ENCODE data around the gene OR10P1.

GRCh38 chr12:55671746-55672145, 35.1 kb downstream of the OR10P1 start:
- no peak for TF ChIP-seq BMI1 (IDR thresholded peaks at IDR 0.05; ENCODE audit: borderline replicate concordance)
- no peak for TF ChIP-seq JUNB (IDR thresholded peaks at IDR 0.05)

Measured in GM12878 (cell line).